Activated CD8-positive, alpha-beta memory T cell treated with anti-CD3 and anti-CD28 coated beads, Interleukin-2, amount 50 U/mL, for 24 hours (primary cell): ENCODE results near the gene AMER2.
"Not testable (repeated sequence)": the region's sequence is repeated elsewhere in the genome, so short reads cannot be mapped to it uniquely, and the experiment has no call there.

Experiments used
- DNase-seq: peaks from one replicate; pipeline ENCODE4 v3.0.0-alpha.2; 2020; ENCODE audit errors: extremely low read depth

Gene AMER2

GRCh38 chr13:25181597-25181996 is 9.5 kb upstream of the AMER2 start:
- DNase-seq, result no peak

GRCh38 chr13:25180775-25181537 is 8.9 kb upstream of the AMER2 start:
- DNase-seq, result no peak

- DNase-seq, result no peak
Observed at GRCh38 chr13:25179832-25180774, 8.0 kb upstream of the AMER2 start.

- no peak for DNase-seq
Observed at GRCh38 chr13:25179011-25179410, 6.9 kb upstream of the AMER2 start.

- DNase-seq, result no peak
Observed at GRCh38 chr13:25178070-25178469, 6.0 kb upstream of the AMER2 start.

GRCh38 chr13:25177636-25178035 is 5.5 kb upstream of the AMER2 start:
- no peak for DNase-seq

GRCh38 chr13:25177012-25177411 is 4.9 kb upstream of the AMER2 start:
- DNase-seq, result no peak

GRCh38 chr13:25175431-25175830 is 3.3 kb upstream of the AMER2 start:
- DNase-seq, result no peak

- no peak for DNase-seq
Observed at GRCh38 chr13:25175026-25175425, 2.9 kb upstream of the AMER2 start.

- no peak for DNase-seq
Observed at GRCh38 chr13:25174304-25174703, 2.2 kb upstream of the AMER2 start.

GRCh38 chr13:25172303-25172630 is 179 bp upstream of the AMER2 start:
- no peak for DNase-seq

GRCh38 chr13:25171170-25171516 is 945 bp downstream of the AMER2 start:
- DNase-seq, result no peak

GRCh38 chr13:25170554-25171111 is 1.5 kb downstream of the AMER2 start:
- no peak for DNase-seq

- no peak for DNase-seq
Observed at GRCh38 chr13:25169951-25170553, 2.0 kb downstream of the AMER2 start.

GRCh38 chr13:25169356-25169755 is 2.7 kb downstream of the AMER2 start:
- no peak for DNase-seq

- no peak for DNase-seq
Observed at GRCh38 chr13:25168790-25169189, 3.3 kb downstream of the AMER2 start.

GRCh38 chr13:25167382-25168174 is 4.5 kb downstream of the AMER2 start:
- DNase-seq, result no peak

GRCh38 chr13:25166306-25166705 is 5.8 kb downstream of the AMER2 start:
- DNase-seq, result no peak

- no peak for DNase-seq
Observed at GRCh38 chr13:25165663-25166062, 6.4 kb downstream of the AMER2 start.

GRCh38 chr13:25165163-25165562 is 6.9 kb downstream of the AMER2 start:
- DNase-seq, result not testable (repeated sequence)

GRCh38 chr13:25157681-25158080 is 14.4 kb downstream of the AMER2 start:
- no peak for DNase-seq

GRCh38 chr13:25153736-25154135 is 18.4 kb downstream of the AMER2 start:
- no peak for DNase-seq
